ENCODE measurements around the gene TEC. TPM values are rescaled to one million over a fixed set of nuclear protein-coding genes. Genes with fewer than 3 reads are reported as not detected.

Gene TEC
- total RNA-seq, 1 experiment from 2014 or later = 4.5 TPM

- POLR2A ChIA-PET = no interaction called here
- TF ChIP-seq JUND (IDR thresholded peaks at IDR 0.05) = no peak
- no peak for TF ChIP-seq EZH2phosphoT487 (IDR thresholded peaks at IDR 0.05; ENCODE audit: borderline replicate concordance)
- TF ChIP-seq CEBPB (IDR thresholded peaks at IDR 0.05; ENCODE audit: low read depth) = no peak
- TF ChIP-seq POLR2A (IDR thresholded peaks at IDR 0.05; ENCODE audit: borderline replicate concordance, extremely low read depth, insufficient read depth, insufficient read length) = no peak
- TF ChIP-seq CBX3 (IDR thresholded peaks at IDR 0.05; ENCODE audit: low read depth) = no peak
- TF ChIP-seq MAX (IDR thresholded peaks at IDR 0.05) = no peak
- no peak for TF ChIP-seq SP1 (IDR thresholded peaks at IDR 0.05; ENCODE audit: low read depth)
- TF ChIP-seq REST (IDR thresholded peaks at IDR 0.05; ENCODE audit: low read depth) = no peak
- TF ChIP-seq EZH2 (IDR thresholded peaks at IDR 0.05) = no peak
- no peak for TF ChIP-seq RAD21 (IDR thresholded peaks at IDR 0.05; ENCODE audit: low read depth)
- TF ChIP-seq CTCF (IDR thresholded peaks at IDR 0.05 in 2 of 3, conservative IDR thresholded peaks at IDR 0.05 in 1 of 3; ENCODE audit: borderline replicate concordance in 1 of 3, insufficient read depth in 1 of 3, low read depth in 2 of 3, low read length in 2 of 3) = no peak
- no peak for TF ChIP-seq ATF3 (IDR thresholded peaks at IDR 0.05)
- TF ChIP-seq SRF (IDR thresholded peaks at IDR 0.05; ENCODE audit: low read depth) = no peak
- no TSS peak for BruUV-seq (replicated peaks)
- Histone ChIP-seq H4K20me1 (ENCODE audit: insufficient read depth) (no peaks in the 10 kb centered on the region), H2AFZ (ENCODE audit: low read depth, low read length, poor library complexity, severe bottlenecking) (no peak overlapping the region), H3K4me1 (ENCODE audit: control insufficient read depth in 1 of 2, insufficient read depth in 2 of 2, low read length in 2 of 2) (no peaks in the 10 kb centered on the region; a peak in 1 of 4 replicates), H3K4me3 (replicated peaks in 1 of 2; ENCODE audit: low read depth in 1 of 2, low read length in 2 of 2) (no peak overlapping the region), H3K9me2 (ENCODE audit: insufficient read depth) (no peaks in the 10 kb centered on the region), H3K4me2 (ENCODE audit: low read length) (no peak overlapping the region), H3K79me2 (ENCODE audit: insufficient read depth, low read length) (no peaks in the 10 kb centered on the region), H3K9ac (ENCODE audit: low read length) (no peak overlapping the region), H3K9me3 (ENCODE audit: control insufficient read depth in 1 of 2, insufficient read depth in 1 of 2, low read depth in 1 of 2, low read length in 2 of 2) (no peaks in the 10 kb centered on the region), H3K27me3 (ENCODE audit: insufficient read depth, low read length) (no peaks in the 10 kb centered on the region), H3K36me3 (ENCODE audit: control insufficient read depth in 1 of 2, insufficient read depth in 2 of 2, low read length in 2 of 2) (no peaks in the 10 kb centered on the region), H3K27ac (ENCODE audit: low read depth, low read length) (no peak overlapping the region)
- intact Hi-C loops (cut with micrococcal nuclease) = no loop called here
- ATAC-seq (no peak), DNase-seq (ENCODE audit: low read depth, low spot score) (no peak)
- RAD21 ChIA-PET (ENCODE audit: low non-redundant PET in 1 of 2, low total read pairs in 2 of 2, uncharacterized antibody in 2 of 2, unreplicated experiment in 2 of 2) = no interaction called here
- CTCF ChIA-PET = no interaction called here
Observed at GRCh38 chr4:48191758-48192157, 77.9 kb downstream of the TEC start.
